CD4-positive, alpha-beta T cell treated with Interleukin-6 for 4 hours (primary cell): ENCODE data around the gene SENP7.

Source experiments
- DNase-seq: peaks from one replicate; pipeline ENCODE4 v3.0.0-alpha.2; 2020; ENCODE audit warnings: mixed read lengths

The SENP7 gene

DNA sequence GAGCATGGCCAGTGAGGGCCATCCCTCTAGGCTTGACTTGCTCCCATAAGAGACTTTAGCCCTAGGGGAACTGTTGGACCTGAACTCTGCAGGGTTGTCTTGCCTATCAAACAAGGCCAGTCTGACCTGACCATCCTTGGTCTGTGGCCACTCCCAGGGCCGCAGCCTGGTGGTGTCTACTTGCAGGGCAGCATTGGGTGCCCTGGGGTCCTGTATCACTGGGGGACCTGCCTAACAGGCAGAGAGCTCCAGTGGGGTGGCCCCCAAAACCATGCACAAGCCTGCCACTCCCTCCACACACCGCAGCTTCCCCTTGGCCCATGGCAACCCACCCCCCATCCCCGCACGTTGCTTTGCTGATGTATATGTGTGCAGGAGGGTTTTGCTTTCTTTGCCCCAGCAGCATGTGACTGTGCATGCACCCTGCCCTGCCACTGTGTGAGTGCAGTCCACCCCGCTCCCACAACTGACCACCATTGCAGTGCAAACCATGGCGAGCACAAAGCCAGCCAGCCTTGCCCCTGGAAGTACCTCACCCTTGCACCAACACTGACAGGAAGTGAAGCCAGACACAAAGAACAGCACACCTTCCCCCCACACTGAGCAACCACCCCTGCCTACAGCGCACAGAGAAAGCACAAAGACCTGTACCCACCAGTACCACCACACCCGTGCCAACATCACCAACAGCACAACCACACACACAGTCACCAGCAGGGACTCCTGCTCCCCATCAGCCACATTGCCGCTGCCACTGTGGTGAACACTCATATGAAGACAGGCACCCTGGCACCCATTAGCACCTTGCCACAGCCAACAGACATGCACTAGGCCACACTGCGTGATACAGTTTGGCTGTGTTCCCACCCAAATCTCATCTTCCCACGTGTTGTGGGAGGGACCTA lies 88.8 kb downstream of the SENP7 start:
- peak; percentile 38 for DNase-seq

DNA sequence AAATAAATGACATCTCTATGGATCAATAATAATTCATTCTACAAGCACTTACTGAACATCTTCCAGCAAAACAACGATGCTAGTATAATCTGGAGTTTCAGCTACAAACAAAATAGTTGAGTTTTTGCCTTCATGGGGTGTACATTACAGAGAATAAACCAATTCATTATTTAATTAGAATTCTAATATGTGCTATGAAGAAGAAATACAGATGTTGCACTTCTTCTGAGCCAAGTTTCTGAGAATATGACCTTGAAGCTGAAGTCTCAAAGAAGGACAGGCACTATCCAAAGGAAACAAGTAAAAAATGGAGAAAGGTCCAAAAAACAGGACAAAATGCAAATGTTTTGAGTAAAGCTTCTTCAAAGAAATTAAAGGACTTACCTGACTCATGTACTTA lies 94.2 kb downstream of the SENP7 start:
- no peak for DNase-seq

- no peak for DNase-seq
These were observed 98.9 kb downstream of the SENP7 start for GRCh38 chr3:101414121-101414520.

- no peak for DNase-seq
These were observed 99.4 kb downstream of the SENP7 start for GRCh38 chr3:101413656-101414055.

- no peak for DNase-seq
These were observed 121.5 kb downstream of the SENP7 start for GRCh38 chr3:101391413-101391950.

DNA sequence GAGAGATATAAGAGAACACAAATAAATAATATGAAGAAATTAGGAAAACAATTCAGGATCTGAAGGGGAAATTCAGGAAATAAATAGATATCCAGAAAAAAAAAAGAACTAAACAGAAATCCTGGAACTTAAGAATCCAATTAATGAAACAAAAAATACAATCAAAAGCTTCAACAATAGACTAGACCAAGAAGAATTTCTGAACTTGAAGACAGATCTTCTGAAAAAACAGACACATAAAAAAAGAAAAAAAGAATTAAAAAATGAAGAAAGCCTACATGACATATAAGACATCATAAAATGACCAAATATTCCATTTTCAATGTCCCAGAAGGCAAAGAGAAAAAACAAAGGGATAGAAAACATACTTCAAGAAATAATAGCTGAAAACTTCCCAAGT lies 124.3 kb downstream of the SENP7 start:
- DNase-seq = no peak

GRCh38 chr3:101387351-101387750 lies 125.7 kb downstream of the SENP7 start:
- DNase-seq = no peak

DNA sequence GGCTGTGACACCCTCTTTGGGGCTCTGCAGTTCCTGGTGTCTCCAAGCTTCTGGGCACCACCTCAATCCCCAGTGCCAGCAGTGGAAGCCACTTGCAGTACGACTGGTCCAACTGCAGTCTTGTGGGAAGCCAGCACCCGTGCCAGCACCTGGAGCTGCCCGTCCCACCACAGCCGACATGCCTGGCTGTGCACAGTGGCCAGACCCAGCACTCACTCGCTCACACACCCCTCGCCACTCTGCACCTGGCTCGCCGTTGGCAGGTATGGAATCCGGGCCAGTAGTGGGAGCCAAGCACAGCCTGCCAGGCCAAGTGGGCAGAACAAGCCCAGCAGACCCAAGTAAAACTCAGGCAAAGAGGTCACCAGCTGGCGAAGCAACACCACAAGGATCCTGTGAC lies 128.6 kb downstream of the SENP7 start:
- no peak for DNase-seq

GRCh38 chr3:101383656-101384055 lies 129.4 kb downstream of the SENP7 start:
- no peak for DNase-seq

DNA sequence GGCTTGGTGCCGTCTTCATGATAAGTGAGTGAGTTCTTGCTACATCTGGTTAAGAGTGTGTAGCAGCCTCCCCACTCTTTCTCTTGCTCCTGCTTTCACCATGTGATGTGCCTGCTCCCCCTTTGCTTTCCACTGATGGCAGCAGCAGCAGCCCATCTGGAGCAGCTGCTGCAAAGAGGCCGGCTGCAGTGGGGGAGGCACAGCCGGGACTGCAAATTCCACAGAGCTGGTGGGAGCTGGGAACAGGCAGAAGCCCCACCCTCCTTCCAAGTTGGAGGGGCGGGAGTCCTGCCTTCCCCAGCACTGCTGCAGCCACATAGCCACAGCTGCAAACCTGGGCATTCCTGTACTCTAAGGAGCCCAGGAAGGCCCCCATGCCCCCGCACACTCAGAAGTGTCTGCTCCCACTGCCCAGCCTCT lies 129.8 kb downstream of the SENP7 start:
- DNase-seq = no peak

DNA sequence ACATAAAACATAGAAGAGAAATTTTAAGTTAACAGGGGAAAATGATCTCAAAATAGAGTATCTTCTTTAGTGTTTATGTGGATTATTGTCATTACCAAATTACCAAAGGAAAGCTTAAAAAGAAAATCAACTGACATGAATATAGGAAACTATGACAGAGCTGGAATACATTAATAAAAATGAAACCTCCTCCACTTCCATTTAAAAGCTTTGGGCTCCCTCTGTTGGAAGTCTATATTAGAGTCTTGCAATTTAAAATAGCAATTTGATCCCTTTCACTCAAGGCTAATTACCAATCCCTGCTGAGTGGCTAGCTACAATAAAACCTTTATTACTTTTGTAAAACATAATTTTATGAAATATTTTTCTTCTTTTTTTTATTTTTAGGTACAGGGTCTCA lies 131.2 kb downstream of the SENP7 start:
- no peak for DNase-seq

GRCh38 chr3:101379658-101380376 lies 133.2 kb downstream of the SENP7 start:
- no peak for DNase-seq

GRCh38 chr3:101377796-101378195 lies 135.2 kb downstream of the SENP7 start:
- DNase-seq = no peak

DNA sequence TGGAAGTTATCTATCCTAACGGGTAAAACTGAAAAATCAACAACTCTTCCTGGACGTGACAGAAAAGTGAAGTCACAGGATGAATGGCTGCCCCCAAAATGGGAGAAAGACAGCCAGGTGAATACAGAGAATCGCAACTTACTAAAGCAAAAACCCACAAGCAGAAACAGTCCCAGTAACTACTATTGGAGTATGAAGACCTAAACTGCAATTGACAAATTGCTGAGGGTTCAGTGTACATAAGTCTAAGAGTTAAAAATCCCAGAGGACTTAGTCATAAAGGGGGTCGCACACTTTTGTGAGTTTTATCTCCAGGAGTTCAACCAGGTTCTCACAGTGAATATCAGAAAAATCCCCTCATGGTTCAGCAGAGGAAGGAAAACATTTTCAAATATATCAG lies 135.8 kb downstream of the SENP7 start:
- DNase-seq = no peak

GRCh38 chr3:101375586-101375985 lies 137.4 kb downstream of the SENP7 start:
- no peak for DNase-seq

DNA sequence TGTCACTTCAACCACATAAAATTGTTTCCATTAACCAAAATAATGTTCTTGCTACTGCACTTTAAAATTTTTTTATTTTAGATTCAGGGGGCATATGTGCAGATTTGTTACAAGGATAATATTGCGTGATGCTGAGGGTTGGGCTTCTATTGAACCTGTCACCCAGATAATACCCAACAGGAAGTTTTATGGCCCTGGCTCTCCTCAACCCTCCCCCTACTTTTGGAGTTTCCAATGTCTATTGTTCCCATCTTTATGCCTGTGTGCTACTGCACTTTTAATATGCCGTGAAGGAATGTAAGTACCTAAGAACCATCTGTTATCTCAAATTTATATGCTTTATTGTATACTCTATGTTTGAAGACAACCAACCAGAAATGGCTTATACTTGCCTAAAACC lies 150.6 kb downstream of the SENP7 start:
- DNase-seq = no peak

- no peak for DNase-seq
These were observed 161.2 kb downstream of the SENP7 start for GRCh38 chr3:101351829-101352228.

DNA sequence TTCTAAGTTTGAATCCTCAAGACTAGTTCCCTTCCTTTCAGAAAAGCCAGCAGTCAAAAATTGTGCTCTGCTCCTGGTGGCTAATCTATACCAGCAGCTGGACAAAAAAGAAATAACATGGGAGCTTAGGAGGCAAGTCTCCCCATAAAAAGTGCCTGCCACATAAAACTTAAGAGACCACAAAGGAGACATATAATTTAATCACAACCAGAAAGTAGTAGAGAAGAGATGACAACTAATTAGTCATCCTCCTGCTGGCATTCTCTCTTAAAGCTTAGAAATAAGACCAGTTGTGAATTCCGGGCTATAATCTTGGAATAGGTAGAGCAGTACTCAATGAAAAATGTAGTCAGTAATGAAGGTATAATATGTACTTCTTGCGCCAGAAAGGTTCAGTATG lies 172.4 kb downstream of the SENP7 start:
- no peak for DNase-seq

DNA sequence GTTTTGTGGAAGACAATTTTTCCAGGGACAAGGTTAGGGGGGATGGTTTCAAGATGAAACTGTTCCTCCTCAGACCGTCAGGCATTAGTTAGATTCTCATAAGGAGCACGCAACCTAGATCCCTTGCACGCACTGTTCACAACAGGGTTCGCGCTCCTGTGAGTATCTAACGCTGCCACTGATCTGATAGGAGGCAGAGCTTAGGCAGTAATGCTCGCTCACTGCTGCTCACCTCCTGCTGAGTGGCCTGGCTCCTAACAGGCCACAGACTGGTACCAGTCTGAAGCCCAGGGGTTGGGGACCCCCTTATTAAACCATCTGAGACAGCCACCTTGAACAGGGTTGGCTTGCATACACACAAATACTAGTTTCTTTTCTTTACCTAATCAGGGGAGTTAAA lies 179.1 kb downstream of the SENP7 start:
- no peak for DNase-seq

DNA sequence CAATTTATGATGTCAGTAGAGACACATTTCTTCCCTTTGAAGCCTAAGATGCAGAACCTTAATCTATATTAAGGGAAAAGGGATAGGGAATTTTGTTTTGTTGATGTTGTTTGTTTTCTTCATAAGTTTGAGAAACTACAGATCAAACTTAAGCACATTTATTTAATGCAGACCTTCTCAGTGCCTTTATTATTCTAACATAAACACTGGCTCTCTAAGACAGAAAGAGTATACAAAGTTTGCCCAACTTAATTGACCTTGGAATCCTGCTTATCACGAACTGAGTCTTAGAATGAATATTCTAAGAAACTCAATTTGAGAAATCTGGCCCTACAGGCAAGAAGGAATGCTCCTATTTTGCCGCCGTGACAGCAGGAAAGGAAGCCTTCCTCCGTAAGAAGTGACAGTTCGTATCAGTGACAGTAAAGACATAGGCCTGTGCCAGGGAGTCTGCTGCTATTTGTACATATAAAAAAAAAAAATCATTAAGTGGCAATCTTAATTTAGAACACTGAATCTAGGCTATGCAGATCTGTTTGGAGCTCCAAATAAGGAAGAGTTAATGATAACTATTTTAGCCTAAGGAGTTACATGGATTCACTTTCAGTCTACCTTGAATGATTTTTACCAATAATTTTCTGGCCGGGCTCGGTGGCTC lies 183.9 kb downstream of the SENP7 start:
- no peak for DNase-seq

DNA sequence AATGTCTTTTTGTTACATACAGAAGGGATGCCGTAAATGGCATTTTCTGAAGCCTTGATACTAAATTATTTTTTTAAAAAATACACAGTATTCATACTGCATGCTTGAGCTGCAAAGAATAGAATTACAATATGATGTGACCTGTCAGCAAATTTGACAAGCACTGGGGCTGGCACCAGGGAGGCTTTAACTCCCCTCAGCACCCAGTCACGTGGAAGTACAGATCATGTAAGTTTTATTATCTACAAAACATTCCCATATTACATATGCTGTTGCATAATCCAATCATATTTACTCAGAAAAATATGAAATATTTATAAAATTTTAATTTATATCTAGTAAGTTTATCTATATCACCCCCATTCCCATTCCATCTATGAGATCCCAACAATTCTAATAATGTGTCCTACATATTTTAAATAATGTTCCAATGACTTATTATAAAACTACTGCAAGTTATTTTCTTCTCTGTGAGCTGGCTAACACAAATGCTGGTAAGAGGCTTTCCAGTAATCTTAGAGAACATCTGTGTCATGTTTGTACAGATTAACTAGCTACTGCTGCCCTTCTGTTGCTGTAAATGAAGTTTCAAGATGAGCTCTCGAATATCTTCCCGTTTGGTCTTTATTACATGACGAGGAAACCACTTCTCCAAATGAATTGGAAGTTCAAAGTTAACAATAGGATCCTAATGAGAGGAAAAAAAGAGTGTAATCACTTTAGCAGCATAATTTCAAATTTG lies 187.4 kb downstream of the SENP7 start:
- DNase-seq = no peak

DNA sequence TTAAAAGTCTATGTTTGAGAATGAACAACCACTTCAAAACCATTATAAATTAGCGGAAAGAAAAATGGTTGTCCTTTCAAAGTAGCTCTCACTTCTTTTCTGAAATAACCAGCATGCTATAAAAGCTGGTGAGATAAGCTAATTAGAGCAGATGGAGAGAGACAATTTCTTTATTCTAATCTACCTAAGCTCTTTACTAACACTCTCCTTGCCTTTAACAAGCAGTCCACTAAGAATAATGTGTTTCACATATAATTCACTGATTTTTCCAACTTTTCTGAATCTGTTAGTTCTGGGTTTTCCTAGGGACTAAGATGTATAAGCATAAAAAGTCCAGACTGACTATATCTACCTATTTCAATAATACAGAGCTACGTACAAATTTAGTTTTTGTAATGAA lies 192.5 kb downstream of the SENP7 start, which contains the start of gene IMPG2:
TSS of gene IMPG2 (minus strand) at position 101 of the 400 bp plus-strand sequence. CDS start 203 bp downstream, outside the sequence.
- no peak for DNase-seq

- no peak for DNase-seq
These were observed 193.5 kb downstream of the SENP7 start for GRCh38 chr3:101319531-101319930.
